Thyroid gland (tissue), 4 donors: ENCODE data around the gene PDZRN3.

Experiments used
- CTCF ChIP-seq, 6 experiments: fragments of 200-600 bp in 3 of 6; fragments of 450-650 bp in 3 of 6; sonication (generic) in 3 of 6; IDR thresholded peaks; one replicate each; pipeline ENCODE4 v1.5.1; 2016 to 2019; ENCODE audit warnings: antibody characterized with exemption in 6 of 6, mild to moderate bottlenecking in 2 of 6, inconsistent platforms in 1 of 6, moderate library complexity in 1 of 6
- POLR2A ChIP-seq, 2 donors: fragments of 450-650 bp; IDR thresholded peaks; one replicate each; pipeline ENCODE4 v1.6.1; 2017; ENCODE audit warnings: antibody characterized with exemption in 2 of 2, mild to moderate bottlenecking in 2 of 2, moderate library complexity in 1 of 2

GRCh38 chr3:73556520-73557372 is 68.0 kb downstream of the PDZRN3 start:
- no peak for TF ChIP-seq CTCF (IDR thresholded peaks at IDR 0.05)
- no peak for TF ChIP-seq POLR2A (IDR thresholded peaks at IDR 0.05)
